ENCODE results near the gene STYXL2. TPM values are rescaled to one million over a fixed set of nuclear protein-coding genes. Genes with fewer than 3 reads are reported as not detected.

Gene STYXL2
- polyA plus RNA-seq, 1 donor = 136 TPM

GRCh38 chr1:167077868-167078210, 16.0 kb upstream of the STYXL2 start:
- DNase-seq (ENCODE audit: low read depth) = no peak

GRCh38 chr1:167081594-167082156, 12.2 kb upstream of the STYXL2 start:
- no peak for DNase-seq (ENCODE audit: low read depth)

GRCh38 chr1:167082511-167083027, 11.3 kb upstream of the STYXL2 start:
- no peak for DNase-seq (ENCODE audit: low read depth)

- no peak for DNase-seq (ENCODE audit: low read depth)
These were observed 10.7 kb upstream of the STYXL2 start for GRCh38 chr1:167083066-167083665.

DNA sequence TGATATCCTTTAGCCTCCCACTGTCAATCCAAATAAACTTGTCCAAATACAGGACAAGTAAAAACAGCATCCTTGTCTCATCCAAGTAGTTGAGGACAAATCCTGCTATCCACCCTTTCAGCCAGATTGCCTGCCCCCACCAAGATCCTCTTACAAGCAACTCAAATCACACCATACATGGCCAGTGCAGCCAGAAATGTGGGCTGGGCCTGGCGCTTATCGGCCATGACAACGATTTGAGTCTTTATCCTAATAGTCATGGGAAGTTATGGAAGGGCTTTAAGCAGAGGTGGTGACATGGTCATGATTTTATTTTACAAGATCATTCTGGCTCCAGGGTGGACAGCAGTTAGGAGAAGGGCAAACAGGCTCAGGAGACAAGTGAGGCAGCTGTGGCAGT, 10.0 kb upstream of the STYXL2 start:
- no peak for DNase-seq (ENCODE audit: low read depth)

- DNase-seq (ENCODE audit: low read depth) = no peak
These were observed 9.1 kb upstream of the STYXL2 start for GRCh38 chr1:167084757-167085156.

- DNase-seq (ENCODE audit: low read depth) = no peak
These were observed 7.8 kb upstream of the STYXL2 start for GRCh38 chr1:167086033-167086432.

- no peak for DNase-seq (ENCODE audit: low read depth)
These were observed 7.1 kb upstream of the STYXL2 start for GRCh38 chr1:167086768-167087167.

GRCh38 chr1:167088746-167089417, 5.0 kb upstream of the STYXL2 start:
- DNase-seq (ENCODE audit: low read depth) = no peak

GRCh38 chr1:167089939-167090313, 3.9 kb upstream of the STYXL2 start:
- DNase-seq (ENCODE audit: low read depth) = no peak

GRCh38 chr1:167090314-167090942, 3.4 kb upstream of the STYXL2 start, which contains the start of gene GPA33:
Gene GPA33, minus strand, starts transcription at chr1:167090377. Its CDS starts 90 bp downstream, at chr1:167090287.
- DNase-seq (ENCODE audit: low read depth) = no peak

GRCh38 chr1:167092653-167093052, 1.2 kb upstream of the STYXL2 start:
- no peak for DNase-seq (ENCODE audit: low read depth)

DNA sequence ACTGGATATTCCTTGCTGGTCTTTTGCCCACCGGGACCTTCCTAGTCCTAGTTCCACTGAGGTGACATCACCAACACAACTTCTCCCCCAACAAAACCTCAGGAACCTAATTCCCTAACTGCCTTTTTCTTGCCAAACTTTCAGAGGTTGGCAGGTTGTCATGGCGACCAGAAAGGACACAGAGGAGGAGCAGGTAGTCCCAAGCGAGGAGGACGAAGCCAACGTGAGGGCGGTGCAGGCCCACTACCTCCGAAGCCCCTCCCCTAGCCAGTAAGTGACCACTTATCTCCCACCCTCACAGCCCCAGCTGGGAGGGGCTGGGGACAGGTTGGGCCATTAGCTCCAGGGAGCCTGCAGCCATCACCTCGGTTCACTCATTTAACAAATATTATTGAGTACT, 815 bp downstream of the STYXL2 start:
- no peak for DNase-seq (ENCODE audit: low read depth)

GRCh38 chr1:167095368-167095767, 1.5 kb downstream of the STYXL2 start:
- DNase-seq (ENCODE audit: low read depth) = no peak

GRCh38 chr1:167099851-167100250, 6.0 kb downstream of the STYXL2 start:
- DNase-seq (ENCODE audit: low read depth) = no peak

- no peak for DNase-seq (ENCODE audit: low read depth)
These were observed 6.9 kb downstream of the STYXL2 start for GRCh38 chr1:167100730-167101129.

- no peak for DNase-seq (ENCODE audit: low read depth)
These were observed 7.9 kb downstream of the STYXL2 start for GRCh38 chr1:167101754-167102153.

DNA sequence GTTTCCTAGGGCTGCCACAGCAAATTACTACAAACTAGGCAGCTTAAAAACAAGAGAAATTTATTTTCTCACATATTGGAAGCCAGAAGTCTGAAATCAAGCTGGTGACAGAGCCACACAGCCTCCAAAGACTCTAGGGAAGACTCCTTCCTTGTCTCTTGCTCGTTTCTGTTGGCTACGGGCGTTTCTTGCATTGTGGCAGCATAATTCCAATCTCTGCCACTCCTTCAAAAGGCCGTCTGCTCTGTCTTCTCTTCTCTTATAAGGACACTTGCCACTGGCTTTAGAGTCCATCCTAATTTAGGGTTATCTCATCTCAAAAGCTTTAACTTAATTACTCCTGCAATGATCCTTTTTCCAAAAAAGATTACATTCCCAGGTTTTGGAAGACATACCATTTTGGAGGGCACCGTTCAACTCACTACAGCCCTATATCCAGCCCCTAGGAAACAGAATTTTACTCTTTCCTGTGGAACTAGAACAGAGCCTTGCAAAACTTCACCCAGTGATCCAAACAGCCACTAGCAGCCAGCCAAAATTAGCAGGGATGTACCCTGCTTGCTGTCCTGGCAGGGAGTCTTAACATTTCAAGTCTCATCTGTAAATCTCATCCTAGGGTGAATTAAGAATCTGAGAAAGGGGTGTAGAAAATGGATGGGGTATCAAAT, 9.2 kb downstream of the STYXL2 start:
- DNase-seq (ENCODE audit: low read depth) = no peak

DNA sequence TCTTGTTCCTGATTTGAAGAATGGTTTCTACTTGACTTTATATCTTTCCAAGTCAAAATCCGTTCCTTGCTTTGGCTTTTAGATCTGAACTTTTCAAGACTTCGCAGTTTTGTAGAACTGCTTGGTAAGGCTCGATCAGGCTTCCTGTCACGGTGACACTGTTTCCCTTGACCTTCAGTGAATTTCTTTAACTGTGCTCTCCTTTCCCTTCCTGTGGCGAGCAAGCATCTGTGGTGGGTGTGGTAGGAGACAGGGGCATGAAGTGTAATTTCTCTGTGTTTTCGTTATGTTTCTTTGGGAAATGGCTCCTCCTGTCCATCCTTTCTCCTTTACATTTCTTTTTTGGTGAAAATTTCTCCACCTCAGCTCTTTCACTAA, 10.4 kb downstream of the STYXL2 start:
- no peak for DNase-seq (ENCODE audit: low read depth)

DNA sequence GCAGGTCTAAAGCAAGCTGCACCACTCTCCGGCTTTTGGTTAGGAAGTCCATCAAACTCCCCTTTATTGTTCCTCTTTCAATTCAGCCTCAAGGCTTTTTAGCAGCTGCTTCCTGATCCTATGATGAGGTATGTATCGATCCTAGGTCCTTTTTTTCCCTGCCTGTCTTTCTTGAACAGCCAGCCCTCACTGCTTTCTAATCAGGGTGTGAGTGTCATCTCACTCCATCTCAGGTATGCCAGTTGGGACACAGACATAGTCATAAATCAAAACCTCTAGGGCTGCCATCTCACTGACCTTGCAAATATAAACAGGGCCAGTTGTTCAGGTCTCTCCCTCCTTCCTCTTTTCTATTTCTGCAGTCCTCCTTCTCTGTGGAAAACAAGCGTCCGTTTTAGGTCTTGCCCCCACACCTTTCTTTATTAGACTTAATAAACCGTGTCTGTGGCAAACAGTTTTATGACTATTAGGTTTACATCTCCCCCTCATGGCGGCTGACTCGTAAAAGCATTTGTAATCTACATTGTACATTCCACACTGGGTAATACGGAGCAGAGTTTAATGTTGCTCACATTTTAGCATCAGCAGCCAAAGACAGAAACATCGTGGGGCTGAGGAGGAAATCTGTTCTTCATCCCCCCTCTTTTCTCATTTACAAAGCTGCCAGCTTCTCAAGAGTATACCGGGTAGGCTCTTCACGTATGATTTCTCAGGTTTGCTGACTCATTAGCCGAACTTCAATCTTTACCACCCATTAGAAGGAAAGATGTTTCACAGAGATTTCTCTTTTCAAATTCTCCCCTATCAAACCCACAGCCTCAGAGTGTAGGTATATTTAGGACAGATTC, 11.6 kb downstream of the STYXL2 start:
- no peak for DNase-seq (ENCODE audit: low read depth)

DNA sequence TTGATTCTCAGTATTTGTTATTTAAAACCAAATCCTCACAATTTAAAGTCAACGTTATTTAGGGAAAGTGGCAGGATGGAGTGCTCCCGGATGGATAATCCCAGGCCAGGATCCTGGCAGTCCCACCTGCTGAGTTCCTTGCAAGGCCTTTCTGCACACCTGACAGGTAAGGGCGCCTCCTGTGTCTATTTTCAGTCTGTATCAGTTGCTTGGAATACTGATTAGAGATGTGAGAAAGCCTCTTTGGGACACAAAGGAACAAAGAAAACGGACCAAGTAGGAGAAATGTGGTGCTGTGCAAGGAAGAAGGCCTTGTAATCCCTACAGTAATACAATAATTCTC, 12.2 kb downstream of the STYXL2 start:
- DNase-seq (ENCODE audit: low read depth) = no peak
